DMS153 (cell line): ENCODE measurements around the gene GPR84.

ENCODE experiments used
- DNase-seq: peaks from one replicate; lab custom pipeline; 2025; lab: John Stamatoyannopoulos, UW

Gene GPR84

DNA sequence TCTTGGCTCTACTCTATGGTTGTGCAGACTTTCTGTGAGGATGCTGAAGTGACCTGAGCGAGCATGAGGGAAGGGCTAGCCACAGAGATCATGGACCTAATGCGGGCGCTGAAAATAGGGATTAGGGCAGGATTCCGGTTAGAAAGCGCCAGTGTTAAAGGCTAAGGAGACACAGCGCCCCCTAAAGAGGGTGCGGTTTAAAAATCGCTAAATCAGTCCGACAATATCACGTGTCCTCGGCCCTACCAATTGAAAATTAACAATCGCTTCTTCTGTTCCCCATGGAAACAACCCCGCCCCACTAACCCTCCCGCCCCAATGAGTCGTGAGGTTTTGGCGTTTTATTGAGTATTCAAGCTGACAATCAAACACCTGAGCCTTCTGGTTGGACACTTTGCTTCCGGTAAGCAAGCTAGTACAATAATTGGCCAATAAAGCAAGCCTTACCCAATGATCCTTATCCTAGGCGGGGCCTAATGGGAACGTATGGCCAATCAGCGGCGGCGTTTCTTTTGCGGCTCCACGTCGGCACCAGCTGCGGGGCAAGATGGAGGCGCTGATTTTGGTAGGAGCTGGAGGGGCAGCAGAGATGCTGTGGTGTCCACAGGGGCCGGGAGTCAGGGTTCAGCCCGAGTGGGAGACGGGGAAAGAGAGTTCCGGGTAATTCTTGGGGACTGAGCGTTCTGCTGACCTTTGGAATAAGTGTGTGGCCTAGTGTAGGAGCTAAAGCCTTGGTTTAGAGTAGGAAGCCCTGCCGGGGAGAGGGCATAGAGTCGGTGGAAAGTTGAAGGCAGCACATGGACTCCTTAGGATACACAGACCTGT, 39.5 kb downstream of the GPR84 start, which contains the start of gene COPZ1:
Gene COPZ1 (plus strand): TSS at position 515 of the 825 bp plus-strand sequence. CDS start 33 bp downstream, at position 548.
- peak; percentile 100 for DNase-seq

DNA sequence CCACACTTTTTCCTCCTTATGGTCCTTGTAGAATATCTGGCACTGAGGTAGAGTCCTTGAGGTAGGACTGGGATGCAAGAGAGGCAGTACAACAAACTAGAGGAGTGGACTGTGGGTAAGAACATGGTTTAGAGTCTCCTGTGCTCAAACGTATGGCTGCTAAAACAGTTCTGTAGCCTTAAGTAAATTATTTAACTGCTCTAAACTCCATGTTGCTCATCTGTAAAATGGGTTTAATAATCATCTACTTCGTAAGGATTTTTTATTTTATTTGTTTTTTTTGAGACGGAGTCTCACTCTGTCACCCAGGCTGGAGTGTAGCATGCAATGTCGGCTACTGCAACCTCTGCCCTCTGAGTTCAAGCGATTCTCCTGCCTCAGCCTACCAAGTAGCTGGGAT, 42.9 kb downstream of the GPR84 start:
- DNase-seq, result no peak
